Germinal center (tissue), 1 donor: ENCODE results near the gene SIDT1.

Experiments used
- DNase-seq: peaks from one replicate; pipeline ENCODE4 v3.0.0; 2012; ENCODE audit warnings: mixed read lengths, low spot score

The SIDT1 gene

DNA sequence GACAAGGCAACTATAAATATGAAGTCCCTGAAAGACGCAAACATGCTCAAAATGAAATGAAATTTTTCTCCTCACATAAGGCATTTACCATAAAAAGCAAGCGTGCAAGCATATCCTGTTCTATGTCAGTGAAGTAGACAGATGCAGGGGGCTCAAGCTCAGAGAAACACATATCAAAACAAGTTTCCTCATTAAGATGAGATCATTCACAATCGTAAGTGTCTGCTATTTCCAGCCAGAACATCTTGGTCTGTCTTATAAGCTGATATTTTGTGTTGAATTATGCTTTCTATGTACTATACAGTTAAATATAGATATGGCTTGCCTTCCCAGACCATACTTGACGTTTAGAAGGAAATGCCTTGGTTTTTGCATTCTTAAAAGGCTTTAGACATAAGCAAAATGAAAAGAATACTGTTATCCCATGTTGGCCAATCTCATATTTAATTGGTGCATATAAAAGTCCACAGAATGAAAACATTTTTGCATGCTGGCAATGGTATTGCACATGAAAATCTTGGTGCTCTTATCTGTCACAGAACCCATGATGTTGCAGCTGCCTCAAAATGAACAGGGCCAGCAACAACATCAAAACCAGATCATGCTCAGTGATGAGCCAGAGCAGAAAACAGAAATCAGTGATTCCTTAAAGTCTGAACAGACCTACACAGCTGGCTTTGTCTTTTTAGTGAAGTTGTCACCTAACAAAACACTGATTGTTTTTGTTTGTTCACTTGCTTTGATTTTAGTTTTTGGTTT lies 65.4 kb downstream of the SIDT1 start:
- DNase-seq, result no peak

DNA sequence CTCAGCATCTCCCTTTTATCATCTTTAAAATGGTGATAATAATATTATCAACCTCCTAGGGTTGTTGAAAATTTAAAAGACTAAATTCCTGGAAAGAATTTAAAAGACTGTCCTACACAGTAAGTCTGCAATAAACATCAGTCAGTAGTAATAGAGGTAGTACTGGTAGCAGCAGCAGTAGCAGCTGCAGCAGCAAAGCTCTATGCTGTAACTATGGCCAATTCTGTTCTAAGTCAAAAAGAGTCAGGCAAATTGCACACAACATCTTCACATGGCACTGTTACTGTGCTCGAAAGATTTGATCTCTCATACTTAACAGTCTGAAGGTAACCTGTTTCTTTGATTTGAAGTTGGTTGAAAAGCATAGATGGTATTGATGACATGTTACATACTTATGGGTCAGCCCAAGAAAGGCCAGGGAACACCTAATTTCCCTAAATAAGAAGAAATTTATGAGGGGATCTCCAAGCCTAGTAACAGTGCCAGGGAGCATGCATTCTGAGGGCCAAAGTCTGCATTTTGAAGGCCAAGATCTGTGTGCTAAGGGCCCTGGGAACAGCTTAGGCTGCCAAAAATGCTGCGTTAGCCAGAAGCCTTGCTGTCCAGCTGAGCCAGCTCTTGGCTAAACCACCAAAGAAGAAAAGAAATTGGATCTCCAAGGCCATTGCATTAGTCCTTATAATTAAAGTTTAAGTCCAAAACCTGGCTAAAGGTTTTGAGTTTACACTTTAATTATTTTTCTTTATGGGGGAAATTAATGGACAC lies 68.2 kb downstream of the SIDT1 start:
- DNase-seq, result no peak

DNA sequence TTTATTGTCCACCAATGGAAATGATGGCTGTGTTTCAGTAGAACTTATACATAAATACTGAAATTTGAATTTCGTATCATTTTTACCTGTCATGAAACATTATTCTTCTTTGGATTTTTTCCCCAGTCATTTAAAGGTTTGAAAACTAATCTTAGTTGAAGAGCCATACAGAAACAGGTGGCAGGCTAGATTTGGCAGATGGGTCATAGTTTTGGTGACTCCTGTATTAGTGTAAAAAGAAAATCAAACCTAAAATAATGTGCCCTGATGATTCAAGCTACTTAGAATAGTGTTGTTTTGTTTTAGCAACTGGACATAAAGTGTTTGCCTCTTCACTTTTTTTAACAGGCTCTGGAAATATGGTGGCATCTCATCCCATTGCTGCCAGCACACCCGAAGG lies 68.9 kb downstream of the SIDT1 start:
- DNase-seq, result no peak

DNA sequence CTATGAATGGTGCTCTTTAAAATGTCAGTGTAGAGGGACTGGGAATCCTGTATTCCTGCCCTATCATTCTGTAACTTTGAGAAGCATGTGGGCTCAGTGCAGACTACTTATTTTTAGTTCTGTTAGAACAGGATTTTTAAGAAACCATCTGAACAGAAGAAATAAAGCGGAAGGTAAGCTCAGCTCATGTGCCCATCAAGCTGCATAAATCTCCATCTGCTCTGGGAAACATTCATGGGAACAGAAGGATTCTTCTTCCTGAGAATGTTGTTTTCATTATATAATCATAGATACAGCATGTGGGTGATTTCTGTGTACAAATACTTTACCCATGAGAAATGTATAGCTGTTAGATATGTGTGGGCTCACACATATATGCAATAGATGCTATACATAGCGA lies 69.9 kb downstream of the SIDT1 start:
- no peak for DNase-seq

DNA sequence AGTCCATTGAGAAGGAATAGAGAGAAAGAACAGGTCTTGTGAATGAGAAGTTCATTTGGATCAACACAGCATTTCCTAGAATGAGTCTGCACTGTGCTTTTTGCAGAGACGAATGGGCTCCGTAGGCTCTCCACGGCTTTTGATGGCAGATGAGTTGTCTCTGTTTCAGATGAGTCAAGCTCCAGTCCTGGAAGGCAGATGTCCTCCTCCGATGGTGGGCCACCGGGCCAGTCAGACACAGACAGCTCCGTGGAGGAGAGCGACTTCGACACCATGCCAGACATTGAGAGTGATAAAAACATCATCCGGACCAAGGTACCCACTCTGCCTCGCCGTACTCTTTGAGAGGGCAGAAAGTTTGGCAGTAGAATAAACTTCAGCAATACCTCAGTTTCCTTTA lies 70.5 kb downstream of the SIDT1 start:
- DNase-seq, result no peak

DNA sequence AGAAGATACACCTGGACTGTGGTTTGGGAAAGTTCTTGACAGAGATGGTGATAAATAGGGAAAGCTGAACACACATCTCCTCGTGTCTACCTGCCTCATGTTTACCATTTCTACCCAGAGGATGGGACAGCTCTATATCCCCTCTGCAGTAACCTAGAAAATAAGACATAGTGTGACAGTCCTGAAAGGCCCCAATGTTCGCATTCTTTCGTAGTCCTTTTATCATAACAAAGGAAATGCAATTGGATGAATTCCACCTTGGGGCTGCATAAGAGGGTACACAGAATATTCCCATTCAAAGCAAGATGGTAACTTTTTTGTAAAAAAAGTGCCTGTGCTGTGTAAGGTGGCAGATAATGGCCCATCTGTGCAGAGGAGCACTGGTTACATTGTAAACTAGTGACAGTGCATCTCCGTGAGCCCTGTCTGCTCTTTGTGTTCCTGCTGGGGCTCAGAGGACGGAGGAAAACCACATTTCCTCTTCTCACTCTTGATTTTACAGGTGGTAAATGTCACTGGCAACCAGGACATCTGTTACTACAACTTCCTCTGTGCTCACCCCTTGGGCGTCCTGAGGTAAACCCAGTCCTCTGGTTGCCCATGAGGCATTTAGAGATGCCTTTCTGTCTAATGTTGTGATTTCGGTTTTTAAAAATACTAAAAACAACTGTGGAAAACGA lies 74.3 kb downstream of the SIDT1 start:
- peak; percentile 73 for DNase-seq

DNA sequence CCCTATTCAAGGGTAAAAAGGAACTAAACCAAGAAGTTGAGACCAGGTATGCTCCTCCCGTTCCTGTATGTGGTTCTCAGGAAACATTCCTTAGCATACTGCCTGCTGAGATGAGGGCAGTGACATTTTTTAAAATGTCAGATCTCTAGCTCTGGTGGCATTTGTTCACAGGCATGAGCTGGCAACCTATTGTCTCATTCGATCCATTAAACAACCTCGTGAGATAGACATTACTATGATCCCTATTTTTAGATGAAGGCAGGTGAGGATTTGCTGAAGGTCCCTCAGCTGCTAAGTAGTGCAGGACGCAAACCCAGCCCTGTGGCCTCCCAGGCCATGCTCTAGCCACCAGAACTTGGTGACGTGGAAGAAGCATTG lies 74.9 kb downstream of the SIDT1 start:
- no peak for DNase-seq

DNA sequence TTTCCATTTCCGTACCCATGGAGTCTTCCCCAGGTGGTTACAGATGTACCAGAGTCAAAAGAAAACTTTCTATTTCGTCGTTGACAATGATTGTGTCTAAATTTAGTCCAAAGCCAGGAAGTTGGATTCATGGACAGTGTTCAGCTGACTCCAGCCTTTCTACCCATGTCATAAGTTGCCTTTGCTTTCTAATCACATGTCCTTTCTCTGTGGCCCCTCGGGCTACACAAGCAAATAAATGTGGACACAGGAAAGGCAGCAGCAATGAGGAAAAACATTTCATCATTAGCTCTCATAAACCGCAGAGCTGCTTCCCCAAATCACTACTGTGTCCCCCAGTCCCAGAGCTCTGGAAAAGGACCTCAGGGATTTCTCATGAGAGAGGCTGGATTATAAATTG lies 82.0 kb downstream of the SIDT1 start:
- DNase-seq, result no peak

DNA sequence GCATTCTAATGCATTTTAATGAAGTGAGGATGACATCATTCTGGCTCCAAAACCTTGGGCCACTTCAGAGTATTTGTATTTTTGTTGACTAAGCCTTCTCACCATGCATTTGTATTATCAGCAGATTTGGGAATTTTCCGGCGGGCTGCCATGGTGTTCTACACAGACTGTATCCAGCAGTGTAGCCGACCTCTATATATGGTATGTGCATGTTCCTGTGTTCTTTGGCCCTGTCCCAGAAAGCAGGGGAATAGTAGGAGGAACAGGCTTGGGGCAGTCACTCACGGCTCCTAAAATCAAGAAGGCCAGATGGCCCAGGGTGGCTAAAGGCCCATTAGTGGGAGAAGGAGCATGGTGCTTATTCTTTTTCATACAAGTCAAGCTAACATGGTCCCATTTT lies 83.6 kb downstream of the SIDT1 start:
- DNase-seq, result no peak

DNA sequence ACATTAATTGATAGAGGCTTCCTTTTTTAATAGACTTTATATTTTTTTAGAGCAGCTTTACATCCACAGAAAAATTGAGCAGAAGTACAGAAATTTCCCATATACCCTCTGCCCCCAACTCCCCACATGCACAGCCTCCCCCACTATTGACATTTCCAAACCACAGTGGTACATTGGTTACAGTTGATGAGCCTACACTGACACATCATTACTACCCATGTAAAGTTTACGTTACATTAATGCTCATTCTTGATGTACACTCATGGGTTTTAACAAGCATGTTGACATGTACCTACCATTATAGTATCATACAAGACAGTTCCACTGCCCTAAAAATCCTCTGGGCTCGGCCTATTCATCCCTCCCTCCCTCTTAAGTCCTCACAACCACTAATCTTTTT lies 85.4 kb downstream of the SIDT1 start:
- no peak for DNase-seq

DNA sequence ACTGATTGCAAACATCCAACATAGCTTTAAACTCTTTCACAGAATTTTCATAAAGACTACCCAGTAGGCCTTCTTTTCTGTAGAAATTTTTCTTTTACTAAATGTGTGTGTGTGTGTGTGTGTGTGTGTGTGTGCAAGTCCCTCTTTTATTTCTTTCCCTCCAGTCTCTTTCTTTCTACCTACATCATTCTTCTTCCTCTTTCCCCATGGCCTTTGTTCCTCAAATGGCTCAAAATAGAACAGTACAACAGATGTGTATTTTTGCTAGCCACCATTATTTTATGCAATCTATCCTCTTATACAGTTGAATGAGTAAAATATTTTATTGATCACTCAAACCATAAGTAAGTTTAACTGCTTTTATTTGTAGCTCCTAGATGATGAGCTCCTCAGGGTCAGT lies 87.7 kb downstream of the SIDT1 start:
- DNase-seq, result no peak

DNA sequence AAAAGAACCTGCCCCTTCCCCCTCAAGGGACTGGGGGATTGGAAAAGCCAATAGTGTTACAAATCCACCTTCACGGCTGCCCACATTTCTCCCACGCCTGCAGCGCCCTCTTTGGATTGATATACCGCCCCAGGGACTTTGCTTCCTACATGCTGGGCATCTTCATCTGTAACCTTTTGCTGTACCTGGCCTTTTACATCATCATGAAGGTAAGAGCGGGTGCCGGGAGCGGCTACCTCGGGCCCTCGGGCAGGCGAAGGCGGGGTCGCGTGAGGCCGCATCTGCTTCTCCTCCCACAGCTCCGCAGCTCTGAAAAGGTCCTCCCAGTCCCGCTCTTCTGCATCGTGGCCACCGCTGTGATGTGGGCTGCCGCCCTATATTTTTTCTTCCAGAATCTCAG lies 91.0 kb downstream of the SIDT1 start:
- no peak for DNase-seq

DNA sequence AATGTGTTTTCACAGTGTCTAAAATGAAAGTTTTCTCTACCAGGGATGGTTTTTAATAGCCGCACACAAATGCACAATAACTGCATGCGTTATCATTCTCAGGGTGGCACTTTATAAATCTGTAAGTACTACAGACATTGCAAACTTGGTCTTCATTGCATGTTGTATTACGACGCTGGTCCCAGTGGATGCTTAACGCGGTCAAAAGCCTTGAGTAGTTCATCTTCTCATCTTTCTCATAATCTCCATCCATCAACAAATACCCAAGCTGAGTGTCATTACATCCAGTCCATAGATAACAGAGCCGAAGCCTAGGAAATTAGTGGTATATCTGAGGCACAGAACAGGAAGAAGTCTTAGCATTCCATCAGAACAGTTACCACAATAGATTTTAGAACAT lies 91.5 kb downstream of the SIDT1 start:
- no peak for DNase-seq

DNA sequence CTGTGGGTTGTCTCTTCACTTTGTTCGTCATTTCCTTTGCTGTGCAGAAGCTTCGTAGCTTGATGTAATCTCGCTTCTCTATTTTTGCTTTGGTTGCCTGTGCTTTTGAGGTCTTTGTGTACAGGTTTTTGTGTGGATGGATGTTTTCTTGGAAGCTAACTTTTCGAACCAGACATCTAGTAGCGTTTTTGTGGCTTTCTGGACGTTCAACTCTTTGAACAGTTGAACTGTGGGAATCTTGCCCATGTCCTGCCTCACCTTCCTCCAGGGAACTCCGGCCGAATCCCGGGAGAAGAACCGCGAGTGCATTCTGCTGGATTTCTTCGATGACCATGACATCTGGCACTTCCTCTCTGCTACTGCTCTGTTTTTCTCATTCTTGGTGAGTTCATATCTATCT lies 93.5 kb downstream of the SIDT1 start:
- DNase-seq, result no peak

DNA sequence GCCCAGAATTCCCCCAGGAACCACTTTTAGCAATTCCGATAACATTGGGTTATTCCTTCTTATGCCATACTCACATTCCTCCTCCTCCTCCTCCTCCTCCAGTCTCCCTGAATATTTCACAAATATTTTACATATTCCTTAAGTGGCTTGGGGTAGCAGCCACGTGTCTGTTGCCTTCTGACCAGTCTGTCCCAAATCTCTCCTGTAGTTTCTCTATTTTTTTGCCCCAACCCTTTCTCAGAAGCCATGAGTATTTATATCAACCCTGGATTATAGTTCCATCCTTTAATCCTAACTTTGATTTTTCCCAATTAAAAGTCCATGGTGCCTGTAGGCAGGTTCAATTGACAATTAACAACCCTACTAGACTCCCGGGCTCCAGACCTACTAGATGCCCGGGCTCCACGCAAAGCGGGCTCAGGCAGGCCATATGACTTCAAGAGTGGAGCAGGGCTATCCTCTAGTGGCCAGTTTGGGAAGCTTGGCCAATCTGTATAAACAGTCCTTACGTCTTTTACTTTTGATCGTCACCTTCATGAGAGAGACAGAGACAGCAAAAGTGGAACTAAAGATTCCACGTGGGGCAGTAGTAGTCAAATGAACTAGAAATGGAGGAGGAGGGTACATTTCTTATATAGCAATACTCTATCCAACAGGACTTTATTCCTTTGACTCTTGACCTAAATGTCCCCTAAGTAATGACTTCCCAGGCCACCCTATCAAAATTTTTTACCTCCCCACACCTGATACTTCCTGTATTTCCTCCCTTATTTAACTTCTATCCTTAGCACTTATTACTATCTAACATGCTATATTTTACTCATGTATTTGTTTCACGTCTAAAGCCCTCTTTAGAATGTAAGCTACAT lies 94.4 kb downstream of the SIDT1 start:
- peak; percentile 64 for DNase-seq

DNA sequence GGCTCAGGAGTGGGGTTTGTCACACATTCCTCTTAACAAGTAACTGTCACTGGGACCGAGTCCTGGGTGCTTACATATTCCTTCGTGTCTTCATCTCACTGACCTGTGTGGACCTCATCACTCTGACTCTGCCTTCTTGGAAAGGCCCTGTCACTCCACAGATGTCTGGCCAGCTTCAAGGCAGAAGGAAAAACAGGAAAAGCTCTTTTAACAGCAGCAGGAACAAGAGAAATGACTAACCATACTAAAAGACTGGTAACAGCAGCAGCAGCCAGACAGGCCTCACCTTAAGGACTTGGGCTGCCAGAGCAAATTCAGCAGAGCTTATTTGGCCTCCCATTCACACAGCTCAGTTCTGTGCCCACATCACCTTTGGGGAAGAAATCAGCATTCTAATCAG lies 96.0 kb downstream of the SIDT1 start:
- DNase-seq, result no peak

DNA sequence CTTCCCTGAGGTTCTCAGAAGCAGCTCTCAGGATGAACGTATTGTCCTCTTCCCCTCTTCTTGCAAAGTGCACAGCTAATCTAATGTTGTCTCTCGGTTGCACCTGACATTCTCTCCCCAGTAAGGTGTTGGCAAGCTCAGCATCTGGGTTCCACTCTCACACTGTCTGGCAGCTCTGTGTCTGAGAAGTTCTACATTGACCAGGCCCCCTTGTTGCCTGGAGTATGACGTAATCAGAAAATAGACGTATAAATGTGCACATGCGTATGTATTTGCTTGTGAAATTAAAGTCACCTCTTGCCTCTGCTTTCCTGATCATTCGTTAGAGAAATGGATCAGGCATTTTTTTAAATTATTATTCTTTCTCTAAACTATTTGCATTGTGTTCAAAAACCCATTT lies 96.4 kb downstream of the SIDT1 start:
- no peak for DNase-seq

DNA sequence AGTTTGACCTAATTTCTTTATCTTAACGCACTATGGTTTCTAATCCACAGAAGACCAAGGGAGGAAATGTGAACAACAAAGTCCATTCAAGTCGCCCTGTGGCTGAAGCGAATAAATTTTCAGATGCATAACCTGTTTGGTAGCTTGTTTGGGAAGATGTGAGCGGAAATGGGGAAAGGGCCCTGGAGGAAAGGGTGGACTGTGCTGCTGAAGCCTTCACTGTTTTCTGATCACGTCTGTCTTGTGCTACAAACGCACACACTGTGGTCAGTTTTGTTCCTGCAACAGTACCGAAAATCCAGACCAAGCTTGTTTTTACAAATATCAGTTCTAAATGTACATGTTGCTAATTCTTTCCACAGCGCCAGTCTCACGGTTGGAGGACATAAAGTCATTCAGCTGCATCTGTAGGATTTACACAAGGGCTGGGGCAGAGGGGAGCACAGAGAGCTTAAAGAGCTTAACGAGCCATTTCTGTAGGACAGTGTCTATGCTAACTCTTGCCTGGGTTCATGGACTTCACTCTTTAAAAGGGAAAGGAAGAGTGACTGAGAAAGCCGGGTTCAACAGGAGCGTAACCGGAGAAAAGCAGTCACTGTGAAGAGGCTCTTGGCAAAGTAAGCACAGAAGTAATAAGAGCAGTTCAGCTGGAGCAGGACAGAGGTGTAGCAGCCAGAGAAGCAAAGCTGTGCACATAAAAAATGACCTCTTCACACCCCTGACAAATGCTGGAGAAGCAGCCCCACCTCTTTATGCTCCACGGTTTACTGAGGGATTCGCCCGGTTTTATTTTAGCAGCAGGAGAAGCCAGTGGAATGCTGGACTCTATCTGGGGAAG lies 97.4 kb downstream of the SIDT1 start:
- DNase-seq, result no peak

DNA sequence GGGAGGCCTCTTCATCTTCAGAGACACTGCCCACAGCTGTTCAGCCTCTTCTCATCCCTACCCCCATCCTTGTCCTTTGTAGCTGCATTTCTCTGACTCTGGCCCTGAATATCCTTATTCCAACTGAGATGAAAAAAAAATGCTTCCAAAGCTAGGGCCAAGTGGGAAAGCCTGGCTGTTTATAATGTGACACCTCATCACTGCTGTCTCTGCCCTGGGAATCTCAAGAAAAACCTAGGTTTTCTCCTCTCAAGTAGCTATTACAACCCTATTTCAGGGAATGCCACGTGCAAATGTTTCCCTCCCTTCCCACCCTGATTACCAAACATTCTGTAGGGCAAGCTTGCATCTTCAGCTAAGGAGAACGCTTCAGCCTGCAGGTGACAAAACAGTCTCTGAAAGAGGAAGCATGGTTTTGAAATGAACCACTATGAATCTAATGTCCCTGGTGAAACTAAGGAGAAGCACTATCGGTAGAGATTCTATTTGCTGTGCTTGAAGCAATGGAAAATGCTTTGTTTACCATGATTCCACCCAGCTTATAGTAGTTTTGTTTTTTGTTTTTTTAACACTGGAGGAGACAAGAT lies 98.7 kb downstream of the SIDT1 start:
- no peak for DNase-seq

DNA sequence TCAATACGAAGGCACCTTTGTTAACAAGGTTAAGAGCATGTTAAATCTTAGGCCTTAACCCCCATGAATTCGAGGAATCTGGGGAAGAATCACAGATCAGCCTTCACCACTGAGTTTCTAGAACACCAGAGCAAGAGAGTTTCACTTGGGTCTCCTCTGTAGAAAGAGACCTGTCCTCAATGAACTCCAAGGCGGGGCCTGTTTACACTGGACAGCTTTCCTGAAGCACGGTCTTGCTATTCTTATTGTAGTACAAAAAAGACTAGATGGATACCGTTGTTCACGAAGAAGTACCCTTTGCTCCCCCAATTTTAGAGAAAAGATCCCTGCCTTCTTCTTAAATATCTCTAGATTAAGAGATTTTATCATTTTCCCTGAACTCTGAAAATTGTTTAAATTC lies 99.2 kb downstream of the SIDT1 start:
- no peak for DNase-seq
